Measurements from ENCODE around the gene SCN1B.
"Not testable (repeated sequence)": the region's sequence is repeated elsewhere in the genome, so short reads cannot be mapped to it uniquely, and the experiment has no call there.

SCN1B gene

DNA sequence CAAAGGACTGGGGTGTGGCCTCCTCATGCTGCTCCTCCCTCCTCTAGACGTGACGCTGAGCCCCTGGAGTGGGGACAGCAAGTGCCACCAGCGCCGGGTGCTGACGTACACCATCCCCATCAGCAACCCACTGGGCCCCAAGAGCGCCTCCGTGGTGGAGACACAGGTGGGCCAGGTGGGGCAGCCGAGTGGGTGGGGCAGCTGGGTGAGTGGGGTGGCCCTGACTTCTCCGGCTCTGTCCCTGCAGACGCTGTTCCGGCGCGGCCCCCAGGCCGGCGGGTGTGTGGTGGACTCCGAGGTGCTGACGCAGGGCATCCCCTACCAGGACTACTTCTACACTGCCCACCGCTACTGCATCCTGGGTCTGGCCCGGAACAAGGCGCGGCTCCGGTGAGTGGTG is 11.1 kb upstream of the SCN1B start:
- no peak for DNase-seq

DNA sequence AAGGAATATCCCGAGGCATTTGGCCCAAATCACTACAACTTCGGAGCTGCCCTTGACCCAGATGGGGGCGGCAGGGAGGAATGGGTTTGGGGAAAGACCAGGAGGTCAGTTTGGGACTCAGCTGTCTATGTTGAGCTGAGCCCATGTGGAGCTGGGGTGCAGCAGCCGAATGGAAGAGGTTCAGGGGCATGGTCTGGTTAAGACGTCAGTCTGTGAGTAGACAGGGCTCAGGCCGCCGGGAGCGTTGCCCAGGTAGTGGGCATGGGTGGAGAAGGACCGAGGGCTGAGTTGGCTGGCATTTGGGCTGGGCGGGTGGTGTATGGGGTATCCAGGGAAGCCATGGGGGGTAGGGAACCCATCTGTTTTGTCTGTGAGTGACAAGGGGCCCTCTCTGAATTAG is 9.3 kb upstream of the SCN1B start:
- no peak for DNase-seq

DNA sequence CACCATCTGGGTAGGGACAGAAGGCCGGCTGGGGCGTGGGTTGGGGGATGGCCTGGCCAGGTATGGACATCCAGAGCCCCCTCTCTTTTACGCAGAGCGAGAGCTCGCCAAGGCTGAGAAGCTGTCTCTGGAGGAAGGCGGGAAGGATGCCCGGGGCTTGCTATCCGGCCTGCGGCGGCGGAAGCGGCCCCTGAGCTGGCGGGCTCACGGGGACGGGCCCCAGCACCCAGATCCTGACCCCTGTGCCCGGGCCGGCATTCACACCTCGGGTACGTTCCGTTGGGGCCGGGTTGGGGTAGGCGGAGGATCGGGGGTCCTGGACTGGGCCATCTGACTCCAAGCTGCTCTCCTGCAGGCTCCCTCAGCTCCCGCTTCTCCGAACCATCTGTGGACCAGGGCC is 8.7 kb upstream of the SCN1B start:
- DNase-seq = no peak

DNA sequence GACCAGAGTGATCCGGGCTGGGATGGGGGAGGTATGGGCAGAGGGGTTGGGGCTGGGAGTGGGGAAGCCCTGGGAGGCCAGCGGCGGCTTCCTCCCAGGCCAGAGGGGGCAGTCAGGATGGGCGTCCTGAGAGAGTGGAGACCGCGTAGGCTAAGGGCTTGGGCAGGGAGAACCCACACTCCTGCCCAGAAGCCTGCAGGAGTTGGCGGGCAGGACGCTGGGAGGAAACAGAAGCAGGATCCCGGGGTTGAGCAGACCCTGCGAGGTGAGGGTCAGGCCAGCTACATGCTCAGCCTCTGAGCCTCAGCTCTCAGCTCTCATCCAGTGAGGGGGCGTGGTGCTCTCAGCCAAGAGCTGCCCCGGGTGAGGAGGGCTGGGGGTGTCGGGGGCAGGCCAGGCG is 7.8 kb upstream of the SCN1B start:
- DNase-seq = no peak

DNA sequence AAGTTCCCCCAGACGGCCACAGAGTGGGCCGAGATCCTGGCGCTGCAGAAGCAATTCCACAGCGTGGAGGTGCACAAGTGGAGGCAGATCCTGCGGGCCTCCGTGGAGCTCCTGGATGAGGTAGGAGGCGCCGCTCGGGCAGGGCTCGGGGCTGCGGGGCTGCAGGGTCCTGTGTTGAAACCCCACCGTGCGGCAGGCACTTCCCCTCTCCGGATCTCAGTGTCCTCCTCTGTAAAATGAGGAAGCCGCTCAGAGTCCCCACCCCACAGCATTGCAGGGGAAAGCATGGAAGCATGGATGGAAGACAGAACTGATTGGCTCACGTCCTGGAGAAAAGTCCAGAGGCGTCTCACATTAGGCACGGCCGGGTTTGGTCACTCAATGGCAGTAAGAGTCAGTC is 6.8 kb upstream of the SCN1B start:
- no peak for DNase-seq

DNA sequence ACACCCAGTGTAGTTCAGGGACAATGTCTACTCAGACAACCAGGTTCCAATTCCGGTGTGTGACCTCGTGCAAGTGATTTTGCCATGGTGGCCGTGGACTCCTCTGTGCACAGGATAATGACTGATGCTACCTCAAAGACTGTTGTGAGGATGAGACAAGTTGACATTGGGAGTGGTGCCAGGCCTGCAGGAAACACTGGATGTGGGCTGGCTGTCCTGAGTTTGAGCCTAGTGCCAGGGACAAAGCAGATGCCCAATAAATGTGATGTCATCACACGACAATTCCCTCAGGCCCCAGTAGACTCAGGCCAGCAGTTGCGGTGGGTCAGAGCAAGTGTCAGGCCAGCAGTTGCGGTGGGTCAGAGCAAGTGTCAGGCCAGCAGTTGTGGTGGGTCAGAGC is 6.2 kb upstream of the SCN1B start:
- no peak for DNase-seq

DNA sequence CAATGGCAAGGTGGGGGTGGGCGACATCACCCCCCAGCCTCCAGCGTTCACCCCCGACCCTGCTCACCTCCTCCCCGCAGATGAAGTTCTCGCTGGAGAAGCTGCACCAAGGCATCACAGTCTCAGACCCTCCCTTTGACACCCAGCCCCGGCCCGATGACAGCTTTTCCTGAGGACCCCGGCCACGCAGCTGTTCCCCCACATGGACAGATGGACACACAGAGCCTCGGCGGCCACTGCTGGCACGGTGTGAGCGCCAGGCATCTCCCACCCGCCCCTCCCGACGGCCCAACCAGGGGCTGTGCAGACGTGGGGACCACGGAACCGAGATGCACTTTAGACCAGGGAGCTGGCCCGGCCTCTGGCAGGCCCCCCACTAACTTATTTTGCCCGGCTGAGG is 4.3 kb upstream of the SCN1B start:
- no peak for DNase-seq

DNA sequence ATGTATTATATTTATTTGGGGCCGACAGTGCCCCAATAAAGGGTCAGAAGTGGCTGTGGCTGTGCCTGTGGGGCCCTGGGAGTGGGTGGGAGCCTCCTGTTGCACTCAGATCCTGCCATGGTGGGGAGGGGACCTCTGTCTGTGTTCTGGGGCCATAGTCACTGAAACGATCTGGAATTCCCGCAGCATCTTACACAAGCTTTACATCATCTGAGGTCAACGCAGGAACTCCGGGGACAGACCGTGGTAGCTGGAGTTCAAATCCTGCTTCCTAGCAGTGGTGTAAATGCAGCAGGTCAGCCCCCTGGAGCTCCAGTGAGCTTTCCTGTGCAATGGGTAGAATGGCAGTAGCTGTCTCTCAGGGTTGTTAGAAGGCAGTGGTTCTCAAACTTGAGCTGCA is 3.9 kb upstream of the SCN1B start:
- DNase-seq = no peak

DNA sequence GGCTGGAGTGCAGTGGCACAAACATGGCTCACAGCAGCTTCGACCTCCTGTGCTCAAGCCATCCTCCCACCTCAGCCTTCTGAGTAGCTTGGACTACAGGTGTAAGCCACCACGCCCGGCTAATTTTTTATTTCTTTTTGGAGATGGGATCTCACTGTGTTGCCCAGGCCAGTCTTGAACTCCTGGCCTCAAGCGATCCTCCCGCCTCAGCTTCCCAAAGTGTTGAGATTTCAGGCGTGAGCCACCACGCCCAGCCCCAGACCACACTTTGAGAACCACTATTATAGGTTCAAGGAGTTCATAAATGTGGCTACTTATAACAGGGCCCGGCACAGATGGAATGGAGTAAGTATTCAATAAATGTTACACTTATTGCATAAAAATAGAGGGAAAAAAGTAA is 3.3 kb upstream of the SCN1B start:
- no peak for DNase-seq

DNA sequence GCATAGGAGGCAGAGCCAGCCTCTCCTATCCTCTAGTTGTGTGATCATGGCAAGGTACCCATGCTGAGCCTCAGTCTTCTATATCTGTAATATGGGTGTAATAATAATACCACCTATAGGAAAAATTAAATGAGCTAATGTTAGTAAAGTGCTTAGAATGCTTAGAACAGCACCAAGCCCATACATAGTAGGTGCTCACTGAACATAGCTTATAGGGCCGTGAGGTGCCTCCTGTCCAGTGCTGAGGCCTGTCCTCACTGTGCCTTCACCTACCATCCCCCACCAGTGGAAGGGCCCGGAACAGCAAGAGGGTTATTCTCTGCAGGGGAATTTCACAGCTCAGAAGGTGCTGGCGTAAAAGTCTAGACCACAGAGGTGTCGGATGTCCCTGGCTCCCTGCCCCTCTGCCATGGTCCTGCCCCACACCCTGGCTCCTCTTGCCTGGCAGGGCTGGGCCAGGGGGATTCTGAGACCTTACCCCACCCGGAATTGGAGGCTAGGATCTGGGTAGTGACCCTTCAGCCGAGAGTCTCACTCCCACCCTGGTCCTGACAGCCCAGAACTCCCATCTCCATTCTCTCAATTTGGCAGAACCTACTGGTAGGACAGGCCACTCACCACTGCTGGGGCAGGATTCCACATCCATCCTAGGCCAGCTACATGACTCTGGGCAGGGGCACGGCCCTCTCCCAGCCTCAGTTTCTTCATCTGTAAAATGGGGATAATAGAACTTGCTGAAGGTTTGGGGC is 2.2 kb upstream of the SCN1B start:
- no peak for DNase-seq

DNA sequence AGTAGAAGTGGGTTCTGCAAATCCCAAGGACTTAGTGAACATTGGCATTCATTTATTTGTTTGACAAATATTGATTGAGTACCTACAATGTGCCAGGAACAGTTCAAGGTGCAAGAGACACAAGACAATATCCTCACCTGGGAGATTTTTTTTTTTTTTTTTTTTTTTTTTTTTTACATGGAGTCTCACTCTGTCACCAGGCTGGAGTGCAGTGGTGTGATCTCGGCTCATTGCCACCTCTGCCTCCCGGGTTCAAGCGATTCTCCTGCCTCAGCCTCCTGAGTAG is 1.7 kb upstream of the SCN1B start:
- not testable (repeated sequence) for DNase-seq

DNA sequence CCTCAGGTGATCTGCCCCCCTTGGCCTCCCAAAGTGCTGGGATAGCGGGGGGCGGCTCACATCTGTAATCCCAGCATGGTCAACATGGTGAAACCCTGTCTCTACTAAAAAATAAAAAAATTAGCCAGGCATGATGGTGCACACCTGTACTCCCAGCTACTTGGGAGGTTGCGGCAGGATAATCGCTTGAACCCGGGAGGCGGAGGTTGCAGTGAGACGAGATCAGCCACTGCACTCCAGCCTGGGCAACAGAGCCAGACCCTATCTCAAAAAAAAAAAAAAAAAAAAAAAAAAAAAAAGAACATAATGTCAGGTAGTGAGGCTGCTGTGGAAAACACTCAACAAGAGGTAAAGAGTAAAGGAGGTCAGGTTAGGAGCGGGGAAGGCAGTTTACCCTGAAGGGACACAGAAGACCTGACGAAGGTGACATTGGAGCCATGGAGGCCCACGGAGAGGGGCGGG is 964 bp upstream of the SCN1B start:
- DNase-seq = not testable (repeated sequence)

DNA sequence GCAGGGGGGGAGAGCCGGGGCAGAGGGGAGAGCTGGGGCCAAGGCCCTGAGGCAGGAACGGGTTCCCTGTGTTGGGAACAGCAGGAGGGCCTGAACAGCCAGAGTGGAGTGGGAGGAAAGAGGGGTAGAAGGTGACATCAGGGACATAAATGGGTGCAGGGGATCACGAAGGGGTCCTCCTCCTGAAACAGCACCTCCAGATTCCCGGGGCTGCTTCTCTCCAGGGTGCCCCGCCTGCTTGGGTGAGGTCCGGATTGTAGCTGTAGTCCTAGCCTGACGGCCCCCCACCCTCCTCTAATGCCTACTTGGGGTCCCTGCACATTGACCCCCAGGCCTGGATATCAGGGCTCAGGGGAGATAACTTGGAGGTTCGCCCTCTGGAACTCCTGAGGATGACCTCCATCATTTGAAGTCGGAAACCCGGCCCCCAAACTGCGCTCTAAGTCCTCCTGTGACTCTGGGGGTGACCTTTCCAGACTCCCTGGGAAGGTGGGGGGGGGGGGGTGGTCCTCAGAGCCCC is 473 bp upstream of the SCN1B start:
- no peak for DNase-seq

DNA sequence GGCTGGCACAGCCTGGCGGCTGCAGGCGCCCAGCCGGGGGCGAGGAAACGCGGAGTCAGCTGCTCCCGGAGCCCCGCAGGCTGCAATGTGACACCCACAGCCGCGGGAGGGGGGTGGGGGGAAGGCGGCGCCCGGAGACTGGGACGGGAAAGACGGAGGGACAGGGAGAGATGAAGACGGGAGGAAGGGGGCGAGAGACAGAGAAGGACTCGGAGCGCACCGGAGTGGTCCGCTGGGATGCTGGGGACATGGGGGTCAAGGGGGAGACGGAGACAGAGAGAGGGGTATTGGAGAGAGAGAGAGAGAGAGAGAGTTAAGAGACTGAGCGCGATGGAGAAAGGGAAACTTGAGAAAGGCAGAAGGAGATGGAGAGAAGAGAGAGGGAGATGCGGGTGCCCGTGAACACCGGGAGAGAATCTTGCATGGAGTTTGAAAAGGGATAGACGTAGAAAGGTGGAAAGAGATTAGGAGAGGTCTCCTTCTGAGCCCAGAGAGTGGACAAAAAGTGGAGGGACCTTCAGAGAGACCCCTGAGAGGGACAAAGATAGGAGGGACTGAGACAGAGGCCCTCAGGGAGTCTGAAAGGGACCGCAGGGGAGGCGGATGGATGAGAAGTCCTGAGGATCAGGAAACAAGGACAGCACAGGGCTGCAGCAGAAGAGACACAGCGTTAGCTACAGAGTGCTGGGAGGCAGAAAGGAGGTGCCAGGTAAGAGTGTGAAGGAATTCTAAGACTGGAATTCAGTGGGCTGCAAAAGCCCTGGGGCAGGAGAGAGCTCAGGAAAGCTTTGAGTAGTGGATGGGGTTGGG is 1.0 kb downstream of the SCN1B start:
- no peak for DNase-seq

DNA sequence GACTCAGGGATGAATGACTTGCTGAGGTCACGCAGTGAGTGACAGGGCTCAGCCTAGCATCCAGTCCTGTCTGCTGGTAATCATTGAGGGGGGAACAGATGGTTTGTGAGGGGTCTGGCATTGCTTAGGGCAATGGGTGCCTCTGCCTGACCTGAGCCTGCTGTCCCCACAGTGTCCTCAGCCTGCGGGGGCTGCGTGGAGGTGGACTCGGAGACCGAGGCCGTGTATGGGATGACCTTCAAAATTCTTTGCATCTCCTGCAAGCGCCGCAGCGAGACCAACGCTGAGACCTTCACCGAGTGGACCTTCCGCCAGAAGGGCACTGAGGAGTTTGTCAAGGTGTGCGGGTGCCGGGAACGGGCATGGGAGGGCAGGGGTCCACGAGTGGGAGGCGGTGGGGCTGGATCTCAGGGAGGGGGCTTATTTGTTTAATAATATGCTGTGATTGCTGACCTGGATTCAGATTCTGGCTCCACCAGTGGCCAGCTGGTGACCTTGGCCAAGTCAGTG is 2.1 kb downstream of the SCN1B start:
- no peak for DNase-seq

DNA sequence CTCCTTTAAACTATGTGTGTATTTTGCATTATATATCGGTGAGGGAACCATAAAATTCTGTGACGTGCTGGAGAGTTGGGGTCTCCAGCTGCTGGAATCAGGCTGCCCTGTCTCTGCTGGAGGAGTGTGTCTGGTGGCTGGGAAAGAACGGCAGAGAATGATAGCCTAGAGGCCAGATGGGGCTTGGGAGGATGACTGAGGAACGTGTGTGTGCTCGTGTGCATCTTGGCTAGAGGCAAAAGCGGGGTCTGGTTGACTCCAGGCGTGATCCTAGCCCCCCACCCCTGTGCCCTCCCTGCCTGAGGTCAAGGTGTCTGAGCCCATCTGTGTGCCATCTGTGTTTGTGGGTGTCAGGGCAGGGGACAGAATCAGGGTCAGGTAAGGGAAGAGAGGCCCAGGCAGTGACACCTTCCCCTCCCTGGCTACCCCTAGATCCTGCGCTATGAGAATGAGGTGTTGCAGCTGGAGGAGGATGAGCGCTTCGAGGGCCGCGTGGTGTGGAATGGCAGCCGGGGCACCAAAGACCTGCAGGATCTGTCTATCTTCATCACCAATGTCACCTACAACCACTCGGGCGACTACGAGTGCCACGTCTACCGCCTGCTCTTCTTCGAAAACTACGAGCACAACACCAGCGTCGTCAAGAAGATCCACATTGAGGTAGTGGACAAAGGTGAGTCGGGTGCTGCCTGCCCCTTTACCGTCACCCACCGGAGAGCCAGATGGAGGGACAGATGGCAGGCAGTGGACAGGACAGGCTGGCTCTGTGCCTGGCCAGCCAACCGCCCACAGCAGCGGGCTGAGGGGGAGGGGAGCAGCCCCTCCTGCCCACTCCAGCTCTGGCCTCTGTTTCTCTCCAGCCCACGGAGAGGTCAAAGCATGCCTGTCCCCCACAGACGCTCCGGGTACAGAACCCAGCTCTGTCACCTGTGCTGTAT is 3.1 kb downstream of the SCN1B start:
- DNase-seq = no peak

DNA sequence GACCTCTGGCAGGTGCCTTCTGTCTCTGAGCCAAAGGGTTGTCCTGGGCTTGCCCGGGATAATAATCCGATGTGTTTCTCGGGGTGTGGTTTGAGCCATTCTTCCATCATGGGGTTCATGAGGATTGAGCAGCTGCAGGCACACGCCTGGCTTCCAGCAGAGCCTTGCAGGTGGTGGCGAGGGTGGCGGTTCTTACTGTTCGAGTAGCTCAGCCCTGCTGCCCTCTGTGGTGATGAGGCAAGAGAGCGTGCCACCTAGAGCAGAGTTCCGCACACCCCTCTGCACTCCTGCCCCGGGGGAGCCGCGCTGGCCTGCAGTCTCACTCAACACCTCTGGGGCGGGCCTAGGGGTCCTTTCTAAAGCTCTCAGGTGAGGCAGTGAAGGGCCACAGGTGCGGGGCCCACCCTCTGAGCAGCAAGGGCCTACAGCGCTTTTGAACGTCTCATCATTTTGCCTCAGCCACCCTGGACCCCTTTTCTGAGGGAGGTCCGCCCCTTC is 3.8 kb downstream of the SCN1B start:
- no peak for DNase-seq

DNA sequence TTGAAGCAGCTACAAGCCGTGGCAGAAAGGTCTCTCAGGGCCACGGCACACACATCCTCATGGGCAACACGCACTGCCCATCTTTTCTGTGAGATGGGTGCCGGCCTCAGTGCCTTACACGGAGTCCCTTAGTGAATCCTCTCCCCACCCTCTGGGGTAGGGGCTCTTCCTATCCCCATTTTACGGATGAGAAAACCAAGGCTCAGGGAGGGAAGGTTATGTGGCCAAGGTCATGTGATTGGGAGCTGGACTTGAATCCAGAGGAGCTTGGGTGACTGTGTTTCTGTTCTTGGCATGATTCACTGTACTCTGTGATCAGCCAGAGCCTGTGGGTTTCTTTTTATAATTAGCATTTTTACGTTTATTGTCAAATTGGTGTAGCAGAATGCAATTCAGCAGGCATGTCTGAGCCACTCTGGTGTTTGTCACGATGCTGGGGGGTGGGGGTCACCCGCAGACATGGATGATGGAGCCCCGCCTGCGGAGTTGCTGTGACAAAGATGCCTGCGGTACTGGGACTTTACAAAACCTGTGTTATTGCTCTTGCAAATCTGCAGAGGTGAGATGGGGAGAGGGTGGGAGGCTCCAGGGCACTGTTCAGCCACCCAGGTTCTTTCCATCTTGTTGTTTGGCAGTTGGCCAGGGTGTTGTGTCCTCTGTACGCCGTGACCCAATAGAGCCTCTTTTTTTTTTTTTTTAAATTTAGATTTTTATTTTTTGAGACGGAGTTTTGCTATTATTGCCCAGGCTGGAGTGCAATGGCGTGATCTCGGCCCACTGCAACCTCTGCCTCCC is 4.5 kb downstream of the SCN1B start:
- no peak for DNase-seq

DNA sequence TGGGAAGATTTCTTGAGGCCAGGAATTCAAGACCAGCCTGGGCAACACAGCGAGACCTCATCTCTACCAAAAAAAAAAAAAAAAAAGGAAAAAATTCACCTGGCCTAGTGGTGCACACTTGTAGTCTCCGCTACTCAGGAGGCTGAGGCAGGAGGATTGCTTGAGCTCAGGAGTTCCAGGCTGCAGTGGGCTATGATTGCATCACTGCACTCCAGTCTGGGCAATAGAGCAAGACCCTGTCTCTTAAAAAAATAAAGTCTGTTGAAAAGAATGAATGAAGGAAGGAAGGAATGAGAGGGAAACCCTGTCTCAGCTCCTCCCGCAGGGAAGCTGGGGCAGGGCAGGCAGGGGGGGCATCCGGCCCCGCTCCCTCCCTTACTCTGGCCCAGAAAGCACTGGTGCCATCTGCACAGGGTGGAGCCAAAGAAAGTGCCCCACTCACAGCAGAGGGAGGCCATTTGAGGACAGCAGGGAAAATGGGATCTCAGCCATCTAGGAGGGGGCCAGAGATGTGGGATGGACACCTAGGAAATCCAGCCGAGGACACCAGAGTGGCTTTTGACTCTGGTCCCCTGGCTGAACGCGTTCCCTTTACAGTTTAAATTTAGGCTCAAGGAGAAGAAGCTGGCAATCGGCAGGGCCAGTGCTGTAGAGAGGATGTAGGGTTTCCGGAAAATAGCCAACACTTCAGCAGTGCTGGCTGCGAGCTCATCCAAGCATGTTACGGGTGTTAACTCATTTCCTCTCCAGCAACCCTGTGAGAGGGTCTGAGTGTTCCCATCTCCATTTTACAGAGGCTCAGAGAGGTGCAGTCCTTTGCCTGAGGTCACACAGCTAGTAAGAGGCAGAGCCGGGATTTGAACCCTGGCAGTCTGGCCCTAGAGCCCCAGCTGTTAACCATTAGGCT is 7.7 kb downstream of the SCN1B start:
- DNase-seq = no peak

DNA sequence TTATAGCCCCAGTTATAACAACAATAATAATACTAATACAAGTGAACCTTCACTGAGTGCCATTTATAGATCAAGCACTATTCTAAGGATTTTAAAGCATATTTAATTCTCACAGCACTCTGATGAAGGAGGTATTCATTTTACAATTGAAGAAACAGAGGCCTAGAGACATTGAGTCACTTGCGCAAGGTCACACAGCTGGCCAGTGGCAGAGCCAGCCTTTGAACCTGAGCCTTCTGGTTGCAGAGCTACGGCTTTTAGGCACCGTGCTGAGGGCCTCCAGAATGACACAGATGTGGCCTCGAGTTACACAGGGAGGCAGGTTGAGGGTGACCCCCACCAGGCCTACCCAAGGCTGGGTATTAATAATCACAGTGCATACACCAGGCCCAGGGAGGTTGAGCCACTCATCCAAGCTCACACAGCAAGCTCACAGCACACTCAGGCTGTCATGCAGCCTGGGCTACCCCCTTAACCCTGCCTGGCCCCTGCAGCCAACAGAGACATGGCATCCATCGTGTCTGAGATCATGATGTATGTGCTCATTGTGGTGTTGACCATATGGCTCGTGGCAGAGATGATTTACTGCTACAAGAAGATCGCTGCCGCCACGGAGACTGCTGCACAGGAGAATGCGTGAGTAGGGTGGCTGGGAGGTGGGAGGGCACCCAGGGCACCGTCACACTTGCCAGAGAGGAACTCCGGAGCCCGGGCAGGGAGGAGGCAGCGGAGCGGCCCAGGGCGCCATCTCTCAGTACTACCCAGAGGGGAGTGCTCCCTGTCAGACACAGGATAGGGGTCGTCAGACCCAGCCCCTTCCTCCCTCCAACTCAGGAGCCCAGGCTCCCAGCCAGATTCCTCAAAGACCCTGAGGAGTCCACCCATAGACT is 8.6 kb downstream of the SCN1B start:
- DNase-seq = no peak
